HepG2 (cell line): ENCODE results near the gene MAP3K9.

Source experiments
- CHD4 ChIP-seq: fragments of 200-600 bp; sonication (generic); IDR thresholded peaks from 2 replicates; pipeline ENCODE4 v1.7.0; 2017; ENCODE audit warnings: mild to moderate bottlenecking, low read length, borderline replicate concordance
- FOXM1 ChIP-seq: sonication (generic); formaldehyde crosslinking; IDR thresholded peaks from 2 replicates; pipeline ENCODE4 v1.5.0; 2020; ENCODE audit warnings: missing genetic modification reagents
- POLR2AphosphoS5 ChIP-seq: IDR thresholded peaks from 2 replicates; pipeline ENCODE4 v1.6.1; 2012; ENCODE audit warnings: low read depth, low read length
- SMAD1 ChIP-seq: sonication (generic); formaldehyde crosslinking; IDR thresholded peaks from 2 replicates; pipeline ENCODE4 v1.4.0; 2020; ENCODE audit warnings: missing genetic modification reagents, low read depth, mild to moderate bottlenecking, borderline replicate concordance
- TOE1 ChIP-seq: sonication (generic); formaldehyde crosslinking; IDR thresholded peaks from 2 replicates; pipeline ENCODE4 v1.4.0; 2020; ENCODE audit warnings: mild to moderate bottlenecking, missing genetic modification reagents
- ZNF768 ChIP-seq: sonication (generic); formaldehyde crosslinking; IDR thresholded peaks from 2 replicates; pipeline ENCODE4 v1.4.0; 2020; ENCODE audit warnings: missing genetic modification reagents

GRCh38 chr14:70816525-70816924, 7.2 kb upstream of the MAP3K9 start:
- no peak for TF ChIP-seq FOXM1
- no peak for TF ChIP-seq TOE1 (CRISPR knock-in tag)
- TF ChIP-seq SMAD1 (CRISPR knock-in tag) = no peak
- no peak for TF ChIP-seq CHD4
- TF ChIP-seq ZNF768 = no peak
- no peak for TF ChIP-seq POLR2AphosphoS5
